K562 (cell line): ENCODE measurements around the gene NUP214. TPM values are rescaled to one million over a fixed set of nuclear protein-coding genes. Genes with fewer than 3 reads are reported as not detected.

ENCODE experiments used
- ATAC-seq: fragments of 200-7000 bp; cut with Tn5 transposase; 3 replicates; pipeline ENCODE4 v1.9.1; 2020; ENCODE audit warnings: moderate library complexity
- BruUV-seq: library from RNA; stranded (reverse); fragments of 400-500 nt; replicated peaks from 2 replicates; lab custom pipeline; 2021; lab: Mats Ljungman, UMichigan
- CTCF ChIA-PET: fragments of 300-600 bp; formaldehyde crosslinking; extraction: SDS; loops from one replicate; lab custom pipeline; 2021; ENCODE audit warnings: low intra/inter-chr PET ratio; lab: Yijun Ruan, JAX
- POLR2A ChIA-PET: fragments of 300-600, 350-650 bp; sonication (Branson Sonifier 250); formaldehyde crosslinking; extraction: SDS; loops from one replicate; lab custom pipeline; 2021; ENCODE audit warnings: antibody characterized with exemption, inconsistent platforms; lab: Yijun Ruan, JAX
- DNase-seq, 4 experiments: peaks; one replicate each; pipeline versions ENCODE4 v3.0.0 to v3.0.0-alpha.2; 2011 to 2018; ENCODE audit warnings: low spot score in 3 of 4, mixed read lengths in 3 of 4; ENCODE audit errors: extremely low read depth in 1 of 4
- FAIRE-seq: peaks from 2 replicates; lab custom pipeline; 2011; peaks lifted over from hg19 to GRCh38; lab: Jason Lieb, UNC
- H2AFZ ChIP-seq: 2 replicates; pipeline ENCODE4 v1.6.0; 2011; ENCODE audit warnings: low read depth, low read length, control low read depth, inconsistent platforms
- H3K27ac ChIP-seq: fragments of 200-600 bp; 3 replicates; pipeline ENCODE4 v1.8.0; 2011; ENCODE audit warnings: low read depth, mild to moderate bottlenecking, control low read depth, inconsistent platforms, low read length, moderate library complexity, mixed read lengths; ENCODE audit errors: extremely low read depth
- H3K27me3 ChIP-seq, 2 experiments: fragments of 300-600 bp in 1 of 2; 2 replicates in 1 of 2; 3 replicates in 1 of 2; pipeline versions ENCODE4 v1.6.0 to v1.8.0; 2011; ENCODE audit warnings: inconsistent platforms in 2 of 2, low read length in 2 of 2, mild to moderate bottlenecking in 1 of 2, mixed read lengths in 1 of 2, moderate library complexity in 1 of 2; ENCODE audit not compliant: control insufficient read depth in 2 of 2, insufficient read depth in 2 of 2
- H3K36me3 ChIP-seq: fragments of 300-600 bp; 3 replicates; pipeline ENCODE4 v1.8.0; 2011; ENCODE audit warnings: mild to moderate bottlenecking, low read length, inconsistent platforms; ENCODE audit not compliant: control insufficient read depth, insufficient read depth
- H3K4me1 ChIP-seq, 2 experiments: fragments of 200-600 bp in 1 of 2; replicated peaks in 1 of 2; 2 replicates in 1 of 2; 3 replicates in 1 of 2; pipeline versions ENCODE4 v1.5.1 to v1.8.0; 2011; ENCODE audit warnings: inconsistent platforms in 2 of 2, low read length in 2 of 2, mild to moderate bottlenecking in 1 of 2, mixed read lengths in 1 of 2, moderate library complexity in 1 of 2; ENCODE audit not compliant: control insufficient read depth in 2 of 2, insufficient read depth in 2 of 2
- H3K4me2 ChIP-seq: 2 replicates; pipeline ENCODE4 v1.6.1; 2011; ENCODE audit warnings: low read length, control low read depth, inconsistent platforms, mixed read lengths; ENCODE audit not compliant: insufficient read depth
- H3K4me3 ChIP-seq: fragments of 200-600 bp; sonication (generic), shearing (Covaris generic); 2 replicates; pipeline ENCODE4 v1.5.1; 2016; ENCODE audit warnings: control low read depth, inconsistent platforms
- H3K79me2 ChIP-seq: fragments of 200-600 bp; 3 replicates; pipeline ENCODE4 v1.8.0; 2011; ENCODE audit warnings: low read length, inconsistent platforms; ENCODE audit not compliant: control insufficient read depth, insufficient read depth
- H3K9ac ChIP-seq, 2 experiments: 2 replicates each; pipeline versions ENCODE4 v1.6.0 to v1.6.1; 2011; ENCODE audit warnings: low read depth in 2 of 2, low read length in 2 of 2, control low read depth in 1 of 2, inconsistent platforms in 1 of 2, mild to moderate bottlenecking in 1 of 2, mixed read lengths in 1 of 2; ENCODE audit not compliant: insufficient read depth in 1 of 2
- H3K9me1 ChIP-seq: one replicate; pipeline ENCODE4 v1.6.0; 2011; ENCODE audit warnings: inconsistent platforms, mild to moderate bottlenecking, low read length, moderate library complexity; ENCODE audit not compliant: control insufficient read depth, insufficient read depth
- H3K9me3 ChIP-seq: replicated peaks from 2 replicates; pipeline ENCODE4 v1.5.1; 2011; ENCODE audit warnings: low read depth, low read length, inconsistent platforms; ENCODE audit not compliant: control insufficient read depth, insufficient read depth
- H4K20me1 ChIP-seq: replicated peaks from 2 replicates; pipeline ENCODE4 v1.6.1; 2011; ENCODE audit warnings: low read length, inconsistent platforms, mixed read lengths; ENCODE audit not compliant: control insufficient read depth, insufficient read depth
- CHD1 ChIP-seq: fragments of 200-600 bp; sonication (generic); IDR thresholded peaks from one replicate; pipeline ENCODE4 v1.6.1; 2012; ENCODE audit warnings: mild to moderate bottlenecking, moderate library complexity, low read length, inconsistent platforms
- HDAC3 ChIP-seq: fragments of 450-650 bp; IDR thresholded peaks from 2 replicates; pipeline ENCODE4 v1.6.1; 2018; ENCODE audit warnings: borderline replicate concordance, mild to moderate bottlenecking, moderate library complexity; ENCODE audit not compliant: partially characterized antibody
- NCOA4 ChIP-seq: fragments of 450-650 bp; IDR thresholded peaks from 2 replicates; pipeline ENCODE4 v1.6.1; 2018; ENCODE audit warnings: mild to moderate bottlenecking; ENCODE audit not compliant: partially characterized antibody
- NFXL1 ChIP-seq: fragments of 450-650 bp; formaldehyde crosslinking; IDR thresholded peaks from 2 replicates; pipeline ENCODE4 v1.4.0; 2021; ENCODE audit warnings: mild to moderate bottlenecking
- TFAM ChIP-seq: fragments of 250-450 bp; sonication (Bioruptor Pico); conservative IDR thresholded peaks from 2 replicates; pipeline ENCODE4 v1.5.0; 2021; ENCODE audit warnings: mild to moderate bottlenecking, moderate library complexity
- ZNF133 ChIP-seq: fragments of 250-450 bp; sonication (Bioruptor Pico); IDR thresholded peaks from 2 replicates; pipeline ENCODE4 v1.4.0; 2020; ENCODE audit warnings: mild to moderate bottlenecking
- WGBS: fragments of 100-300 bp; shearing (Covaris generic); methylation state at CpG from one replicate; pipeline ENCODE4 v1.1.6; 2016; ENCODE audit warnings: low coverage, mixed read lengths; ENCODE audit not compliant: insufficient coverage; ENCODE audit errors: missing lambda C conversion rate; 5-methylcytosine and 5-hydroxymethylcytosine counted together
- in situ Hi-C: fragments of 300-500 bp; cut with MboI; formaldehyde crosslinking; loops from 4 replicates; pipeline ENCODE4 v1.15.0; 2018; ENCODE audit warnings: inconsistent platforms, mixed read lengths
- intact Hi-C: fragments of 100-400 bp; cut with micrococcal nuclease; formaldehyde crosslinking; loops from 2 replicates; pipeline ENCODE4 v1.14.2; 2022
- polyA plus RNA-seq, 8 experiments: library from polyadenylated mRNA; depleted of rRNA in 4 of 8; stranded (reverse) in 5 of 8; unstranded in 3 of 8; fragments of >200 nt; fragmentation: Nextera tagmentation in 2 of 8; fragmentation: Illumina TruSeq in 1 of 8; extraction: Ambion mirVana in 2 of 8; extraction: Trizol in 1 of 8; gene quantifications; 2 replicates each; pipeline versions ENCODE4 v1.2.1 to v1.2.3, GENCODE V29; 2011 to 2014; ENCODE audit warnings: inconsistent platforms in 1 of 8, missing spikeins in 1 of 8
- total RNA-seq, 7 experiments: library from RNA; depleted of rRNA in 6 of 7; stranded (reverse); fragments of >200 nt in 6 of 7; fragmentation: Illumina TruSeq in 2 of 7; extraction: Trizol in 2 of 7; gene quantifications; 2 replicates each; pipeline versions ENCODE4 v1.2.1 to v1.2.3, GENCODE V29; 2011 to 2021; ENCODE audit warnings: low replicate concordance in 1 of 7
- TF ChIP-seq, protein P1 (sequence below), 2 experiments: fragments of 450-650 bp in 1 of 2; sonication (generic) in 1 of 2; formaldehyde crosslinking; conservative IDR thresholded peaks; 2 replicates each; pipeline versions ENCODE4 v1.4.0 to v1.8.1; 2020 to 2022; ENCODE audit warnings: mild to moderate bottlenecking in 1 of 2, missing genetic modification reagents in 1 of 2
- TF ChIP-seq, protein P2 (sequence below): sonication (generic); formaldehyde crosslinking; IDR thresholded peaks from 2 replicates; pipeline ENCODE4 v1.8.1; 2023; ENCODE audit warnings: mild to moderate bottlenecking, missing genetic modification reagents, moderate library complexity
- TF ChIP-seq, protein P3 (sequence below): fragments of 250-450 bp; sonication (Bioruptor Pico); IDR thresholded peaks from 2 replicates; pipeline ENCODE4 v1.4.0; 2020
- TF ChIP-seq, protein P4 (sequence below): sonication (generic); formaldehyde crosslinking; IDR thresholded peaks from 2 replicates; pipeline ENCODE4 v1.8.1; 2023; ENCODE audit warnings: mild to moderate bottlenecking, missing genetic modification reagents

Gene NUP214
- total and polyA plus RNA-seq, 9 of the 15 experiments (the other 6 are each of a cell fraction or from before 2014, with no cell fraction given), result 56.9 to 332 (median 97.1) TPM

DNA sequence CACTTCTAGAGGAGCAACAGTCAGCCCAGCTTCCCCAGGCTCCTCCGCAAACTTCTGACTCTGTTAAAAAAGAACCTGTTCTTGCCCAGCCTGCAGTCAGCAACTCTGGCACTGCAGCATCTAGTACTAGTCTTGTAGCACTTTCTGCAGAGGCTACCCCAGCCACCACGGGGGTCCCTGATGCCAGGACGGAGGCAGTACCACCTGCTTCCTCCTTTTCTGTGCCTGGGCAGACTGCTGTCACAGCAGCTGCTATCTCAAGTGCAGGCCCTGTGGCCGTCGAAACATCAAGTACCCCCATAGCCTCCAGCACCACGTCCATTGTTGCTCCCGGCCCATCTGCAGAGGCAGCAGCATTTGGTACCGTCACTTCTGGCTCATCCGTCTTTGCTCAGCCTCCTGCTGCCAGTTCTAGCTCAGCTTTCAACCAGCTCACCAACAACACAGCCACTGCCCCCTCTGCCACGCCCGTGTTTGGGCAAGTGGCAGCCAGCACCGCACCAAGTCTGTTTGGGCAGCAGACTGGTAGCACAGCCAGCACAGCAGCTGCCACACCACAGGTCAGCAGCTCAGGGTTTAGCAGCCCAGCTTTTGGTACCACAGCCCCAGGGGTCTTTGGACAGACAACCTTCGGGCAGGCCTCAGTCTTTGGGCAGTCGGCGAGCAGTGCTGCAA, 72.8 kb downstream of the NUP214 start:
- 94% methylated on average over 15 of the region's 15 CpGs for WGBS
- H3K27ac ChIP-seq, result no peak overlapping the region
- H3K4me2 ChIP-seq, result no peak overlapping the region
- FAIRE-seq (no peak), ATAC-seq (peak; percentile 6), DNase-seq (no peak)
- no peak overlapping the region for H3K4me3 ChIP-seq
- H3K9ac ChIP-seq, result peak overlapping the region in 1 of 2 experiments; percentile 38; a peak in 2 of 4 replicates
- H2AFZ ChIP-seq, result no peak overlapping the region
- H3K9me1 ChIP-seq, result no peaks in the 10 kb centered on the region
- H4K20me1 ChIP-seq, result no peaks in the 10 kb centered on the region; the same call in 1 of the 2 replicates
- CTCF ChIA-PET, result no interaction called here
- H3K36me3 ChIP-seq, result peaks cover 89% of the 10 kb centered on the region
- no peaks in the 10 kb centered on the region for H3K79me2 ChIP-seq
- H3K9me3 ChIP-seq, result no peaks in the 10 kb centered on the region
- H3K4me1 ChIP-seq, result peaks cover 0 to 4% of the 10 kb centered on the region in 2 experiments; a peak in 1 of 5 replicates
- in situ Hi-C loops, result no loop called here
- no TSS peak for BruUV-seq
- no peaks in the 10 kb centered on the region for H3K27me3 ChIP-seq
- intact Hi-C loops, result no loop called here
- POLR2A ChIA-PET, result interaction anchor here (0.6 to 17.8 kb wide), 23 partner anchors 8 to 163 kb away, joined by 3 to 264 read pairs (median 4); partner anchors contain the start of gene NUP214
- no peak for TF ChIP-seq ZNF133 (CRISPR knock-in tag)
- no peak for TF ChIP-seq CHD1
- TF ChIP-seq HDAC3, result no peak
- no peak for TF ChIP-seq NFXL1 (CRISPR knock-in tag)
- no peak for TF ChIP-seq NCOA4
- TF ChIP-seq TFAM, result no peak
- TF ChIP-seq, protein P1, sequence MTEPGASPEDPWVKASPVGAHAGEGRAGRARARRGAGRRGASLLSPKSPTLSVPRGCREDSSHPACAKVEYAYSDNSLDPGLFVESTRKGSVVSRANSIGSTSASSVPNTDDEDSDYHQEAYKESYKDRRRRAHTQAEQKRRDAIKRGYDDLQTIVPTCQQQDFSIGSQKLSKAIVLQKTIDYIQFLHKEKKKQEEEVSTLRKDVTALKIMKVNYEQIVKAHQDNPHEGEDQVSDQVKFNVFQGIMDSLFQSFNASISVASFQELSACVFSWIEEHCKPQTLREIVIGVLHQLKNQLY (CRISPR knock-in tag; conservative IDR thresholded peaks at IDR 0.05), result peak in 1 of 2 experiments; percentile 98; a peak in 1 of 4 replicates
- TF ChIP-seq, protein P2, sequence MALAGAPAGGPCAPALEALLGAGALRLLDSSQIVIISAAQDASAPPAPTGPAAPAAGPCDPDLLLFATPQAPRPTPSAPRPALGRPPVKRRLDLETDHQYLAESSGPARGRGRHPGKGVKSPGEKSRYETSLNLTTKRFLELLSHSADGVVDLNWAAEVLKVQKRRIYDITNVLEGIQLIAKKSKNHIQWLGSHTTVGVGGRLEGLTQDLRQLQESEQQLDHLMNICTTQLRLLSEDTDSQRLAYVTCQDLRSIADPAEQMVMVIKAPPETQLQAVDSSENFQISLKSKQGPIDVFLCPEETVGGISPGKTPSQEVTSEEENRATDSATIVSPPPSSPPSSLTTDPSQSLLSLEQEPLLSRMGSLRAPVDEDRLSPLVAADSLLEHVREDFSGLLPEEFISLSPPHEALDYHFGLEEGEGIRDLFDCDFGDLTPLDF (CRISPR knock-in tag), result peak; percentile 64; the same call in 1 of the 2 replicates
- TF ChIP-seq, protein P3, sequence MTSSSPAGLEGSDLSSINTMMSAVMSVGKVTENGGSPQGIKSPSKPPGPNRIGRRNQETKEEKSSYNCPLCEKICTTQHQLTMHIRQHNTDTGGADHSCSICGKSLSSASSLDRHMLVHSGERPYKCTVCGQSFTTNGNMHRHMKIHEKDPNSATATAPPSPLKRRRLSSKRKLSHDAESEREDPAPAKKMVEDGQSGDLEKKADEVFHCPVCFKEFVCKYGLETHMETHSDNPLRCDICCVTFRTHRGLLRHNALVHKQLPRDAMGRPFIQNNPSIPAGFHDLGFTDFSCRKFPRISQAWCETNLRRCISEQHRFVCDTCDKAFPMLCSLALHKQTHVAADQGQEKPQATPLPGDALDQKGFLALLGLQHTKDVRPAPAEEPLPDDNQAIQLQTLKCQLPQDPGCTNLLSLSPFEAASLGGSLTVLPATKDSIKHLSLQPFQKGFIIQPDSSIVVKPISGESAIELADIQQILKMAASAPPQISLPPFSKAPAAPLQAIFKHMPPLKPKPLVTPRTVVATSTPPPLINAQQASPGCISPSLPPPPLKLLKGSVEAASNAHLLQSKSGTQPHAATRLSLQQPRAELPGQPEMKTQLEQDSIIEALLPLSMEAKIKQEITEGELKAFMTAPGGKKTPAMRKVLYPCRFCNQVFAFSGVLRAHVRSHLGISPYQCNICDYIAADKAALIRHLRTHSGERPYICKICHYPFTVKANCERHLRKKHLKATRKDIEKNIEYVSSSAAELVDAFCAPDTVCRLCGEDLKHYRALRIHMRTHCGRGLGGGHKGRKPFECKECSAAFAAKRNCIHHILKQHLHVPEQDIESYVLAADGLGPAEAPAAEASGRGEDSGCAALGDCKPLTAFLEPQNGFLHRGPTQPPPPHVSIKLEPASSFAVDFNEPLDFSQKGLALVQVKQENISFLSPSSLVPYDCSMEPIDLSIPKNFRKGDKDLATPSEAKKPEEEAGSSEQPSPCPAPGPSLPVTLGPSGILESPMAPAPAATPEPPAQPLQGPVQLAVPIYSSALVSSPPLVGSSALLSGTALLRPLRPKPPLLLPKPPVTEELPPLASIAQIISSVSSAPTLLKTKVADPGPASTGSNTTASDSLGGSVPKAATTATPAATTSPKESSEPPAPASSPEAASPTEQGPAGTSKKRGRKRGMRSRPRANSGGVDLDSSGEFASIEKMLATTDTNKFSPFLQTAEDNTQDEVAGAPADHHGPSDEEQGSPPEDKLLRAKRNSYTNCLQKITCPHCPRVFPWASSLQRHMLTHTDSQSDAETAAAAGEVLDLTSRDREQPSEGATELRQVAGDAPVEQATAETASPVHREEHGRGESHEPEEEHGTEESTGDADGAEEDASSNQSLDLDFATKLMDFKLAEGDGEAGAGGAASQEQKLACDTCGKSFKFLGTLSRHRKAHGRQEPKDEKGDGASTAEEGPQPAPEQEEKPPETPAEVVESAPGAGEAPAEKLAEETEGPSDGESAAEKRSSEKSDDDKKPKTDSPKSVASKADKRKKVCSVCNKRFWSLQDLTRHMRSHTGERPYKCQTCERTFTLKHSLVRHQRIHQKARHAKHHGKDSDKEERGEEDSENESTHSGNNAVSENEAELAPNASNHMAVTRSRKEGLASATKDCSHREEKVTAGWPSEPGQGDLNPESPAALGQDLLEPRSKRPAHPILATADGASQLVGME, result no peak
- TF ChIP-seq, protein P4, sequence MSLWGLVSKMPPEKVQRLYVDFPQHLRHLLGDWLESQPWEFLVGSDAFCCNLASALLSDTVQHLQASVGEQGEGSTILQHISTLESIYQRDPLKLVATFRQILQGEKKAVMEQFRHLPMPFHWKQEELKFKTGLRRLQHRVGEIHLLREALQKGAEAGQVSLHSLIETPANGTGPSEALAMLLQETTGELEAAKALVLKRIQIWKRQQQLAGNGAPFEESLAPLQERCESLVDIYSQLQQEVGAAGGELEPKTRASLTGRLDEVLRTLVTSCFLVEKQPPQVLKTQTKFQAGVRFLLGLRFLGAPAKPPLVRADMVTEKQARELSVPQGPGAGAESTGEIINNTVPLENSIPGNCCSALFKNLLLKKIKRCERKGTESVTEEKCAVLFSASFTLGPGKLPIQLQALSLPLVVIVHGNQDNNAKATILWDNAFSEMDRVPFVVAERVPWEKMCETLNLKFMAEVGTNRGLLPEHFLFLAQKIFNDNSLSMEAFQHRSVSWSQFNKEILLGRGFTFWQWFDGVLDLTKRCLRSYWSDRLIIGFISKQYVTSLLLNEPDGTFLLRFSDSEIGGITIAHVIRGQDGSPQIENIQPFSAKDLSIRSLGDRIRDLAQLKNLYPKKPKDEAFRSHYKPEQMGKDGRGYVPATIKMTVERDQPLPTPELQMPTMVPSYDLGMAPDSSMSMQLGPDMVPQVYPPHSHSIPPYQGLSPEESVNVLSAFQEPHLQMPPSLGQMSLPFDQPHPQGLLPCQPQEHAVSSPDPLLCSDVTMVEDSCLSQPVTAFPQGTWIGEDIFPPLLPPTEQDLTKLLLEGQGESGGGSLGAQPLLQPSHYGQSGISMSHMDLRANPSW (CRISPR knock-in tag), result peak; percentile 83; the same call in 1 of the 2 replicates
